GM21723 (cell line): ENCODE results near the gene ENPP7.

ENCODE experiments used
- ATAC-seq: cut with Tn5 transposase; IDR thresholded peaks from one replicate; pipeline ENCODE4 v1.9.1; 2021; ENCODE audit warnings: mild to moderate bottlenecking, moderate library complexity; ENCODE audit not compliant: unreplicated experiment

ENPP7 gene

DNA sequence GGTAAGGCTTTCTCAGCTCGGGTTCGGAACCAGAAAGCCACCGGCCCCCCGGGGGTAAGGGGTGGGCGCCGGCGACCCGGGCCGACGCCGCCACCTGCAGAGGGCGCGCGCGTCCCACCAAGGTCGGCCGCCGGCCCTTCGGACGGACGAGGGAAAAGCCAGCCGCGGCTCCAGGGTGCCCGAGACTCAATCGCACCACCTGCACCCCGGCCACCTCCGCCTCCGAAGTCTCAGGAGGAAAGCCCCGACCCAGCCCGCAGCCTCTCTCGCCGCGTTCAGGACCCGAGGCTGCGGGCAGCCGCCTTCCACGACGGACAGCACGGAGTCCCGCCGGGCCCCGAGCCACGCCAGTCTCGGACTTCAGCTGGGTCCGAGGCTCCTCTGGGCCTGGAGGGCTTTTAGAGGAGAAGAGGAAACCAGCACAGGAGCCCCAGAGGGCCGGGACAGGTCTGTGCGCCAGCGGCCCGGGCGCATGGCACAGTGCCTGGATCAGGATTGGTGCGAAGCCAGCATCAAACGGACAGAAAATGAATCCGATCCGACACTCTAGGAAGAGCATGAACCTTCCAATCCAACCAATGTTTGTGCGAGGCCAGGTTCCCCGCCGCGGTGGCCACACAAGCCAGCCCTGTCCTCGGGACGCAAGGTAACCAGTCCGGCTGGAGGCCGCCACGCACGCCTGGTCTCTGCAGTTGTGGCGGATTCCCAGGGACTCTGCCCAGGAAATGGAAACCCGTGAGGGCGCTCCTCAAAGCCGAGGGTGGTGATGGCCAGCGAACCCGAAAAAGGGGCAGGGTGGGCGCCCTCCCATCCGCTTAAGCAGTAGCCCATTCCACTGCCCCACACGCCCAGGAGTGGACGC, 59.4 kb downstream of the ENPP7 start:
- ATAC-seq: no peak

DNA sequence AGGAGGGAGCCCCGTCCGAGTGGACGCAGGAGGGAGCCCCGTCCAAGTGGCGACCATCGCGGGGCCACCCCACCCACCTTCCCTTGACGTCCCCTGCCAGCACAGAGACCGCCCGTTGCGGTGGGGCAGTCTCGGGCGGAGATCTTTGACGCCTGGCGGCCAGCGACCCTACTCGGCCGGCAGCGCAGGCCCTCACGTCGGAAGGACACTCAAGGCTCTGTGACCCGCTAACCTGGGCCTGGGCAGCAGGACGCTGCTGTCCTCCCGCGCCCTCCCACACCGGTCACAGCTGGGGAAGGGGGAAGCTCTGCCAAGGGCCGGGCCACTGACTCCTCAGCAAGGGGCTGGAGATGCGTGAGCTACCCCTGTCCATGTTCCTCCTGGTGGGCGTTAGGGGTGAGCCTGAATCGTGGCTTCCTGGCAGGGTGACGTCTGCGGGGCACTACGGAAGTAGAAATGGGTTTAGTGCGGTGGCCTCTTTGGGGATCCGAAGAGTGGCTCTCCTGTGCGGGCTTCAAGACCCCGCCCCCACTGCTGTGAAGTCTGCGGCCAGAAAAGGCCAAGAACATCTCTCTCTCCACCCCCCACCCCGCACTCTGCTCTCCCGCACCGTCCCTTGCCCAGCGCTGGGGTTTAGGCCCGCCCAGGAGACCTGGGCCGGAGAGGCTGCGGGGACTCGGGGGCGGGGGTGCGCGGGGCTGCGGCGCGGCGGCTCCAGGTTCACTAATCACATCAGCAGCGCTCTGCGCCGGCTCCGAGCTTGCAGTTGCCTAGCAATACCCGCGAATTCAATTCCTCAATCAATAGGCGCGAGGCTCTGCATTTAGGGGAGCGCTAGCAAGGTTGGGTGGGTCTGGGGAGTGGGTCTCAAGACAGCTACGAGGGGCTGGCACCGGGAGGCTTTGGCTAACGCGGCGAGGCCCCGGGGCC, 60.3 kb downstream of the ENPP7 start:
- no peak for ATAC-seq

DNA sequence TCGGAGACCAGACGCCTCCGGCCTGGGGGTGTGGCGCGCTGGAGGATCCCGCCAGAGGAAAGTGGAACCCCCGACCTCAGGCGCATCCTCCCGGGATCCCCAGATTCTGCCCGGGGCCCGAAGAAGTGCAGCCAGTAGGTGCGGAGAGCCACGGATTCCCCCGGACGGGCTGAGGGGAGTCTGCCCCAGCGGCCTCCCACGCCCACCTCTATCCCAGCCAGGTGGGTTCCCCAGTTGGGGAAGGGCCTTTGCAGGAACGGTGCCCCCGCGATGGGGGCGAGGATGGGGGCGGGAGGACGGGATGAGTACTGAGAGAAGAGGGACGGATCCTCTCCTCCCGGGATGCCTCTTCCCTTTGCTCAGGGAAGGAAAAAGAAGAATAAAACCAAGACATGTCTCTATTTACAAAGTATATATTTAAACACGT, 61.0 kb downstream of the ENPP7 start:
- no peak for ATAC-seq
